Measurements from ENCODE around the gene GLT1D1.

GRCh38 chr12:128973883-128974681, 120.8 kb downstream of the GLT1D1 start:
- no peak for TF ChIP-seq POLR2A (IDR thresholded peaks at IDR 0.05; ENCODE audit: low read length)
- no peak for TF ChIP-seq GATA1 (IDR thresholded peaks at IDR 0.05; ENCODE audit: low read depth, low read length)

Data from erythroblast (primary cell).